Keratinocyte (primary cell): ENCODE data around the gene TPST2.

Experiments
- CTCF ChIP-seq, 3 experiments: IDR thresholded peaks in 1 of 3; conservative IDR thresholded peaks in 1 of 3; optimal IDR thresholded peaks in 1 of 3; 2 replicates in 2 of 3; 3 replicates in 1 of 3; pipeline versions ENCODE3 to v1.5.1; 2011; ENCODE audit warnings: low read length in 3 of 3, mild to moderate bottlenecking in 3 of 3, moderate library complexity in 2 of 3, control low read depth in 1 of 3, inconsistent platforms in 1 of 3; ENCODE audit not compliant: insufficient read depth in 2 of 3; ENCODE audit errors: extremely low read depth in 1 of 3
- EZH2 ChIP-seq: IDR thresholded peaks from one replicate; pipeline ENCODE4 v1.6.1; 2012; ENCODE audit warnings: inconsistent platforms, mild to moderate bottlenecking, low read length, moderate library complexity

- TF ChIP-seq CTCF (optimal IDR thresholded peaks at IDR 0.05 in 1 of 3, IDR thresholded peaks at IDR 0.05 in 1 of 3, conservative IDR thresholded peaks at IDR 0.05 in 1 of 3; ENCODE audit: extremely low read depth in 1 of 3, insufficient read depth in 2 of 3, low read length in 3 of 3) (no peak), EZH2 (no peak)
Observed at GRCh38 chr22:26499188-26499703, 90.7 kb downstream of the TPST2 start.
